Measurements from ENCODE around the gene COQ2.

Gene COQ2

GRCh38 chr4:83217721-83218522 lies 66.7 kb downstream of the COQ2 start:
- peak in 1 of 2 donors; percentile 42 for DNase-seq (ENCODE audit: low read depth in 2 of 2)

- DNase-seq (ENCODE audit: low read depth in 2 of 2), result no peak
Measured at GRCh38 chr4:83216959-83217683, 67.5 kb downstream of the COQ2 start.

GRCh38 chr4:83214079-83214478 lies 70.5 kb downstream of the COQ2 start:
- DNase-seq (ENCODE audit: low read depth in 2 of 2), result no peak
